HG03159 (cell line): ENCODE data around the gene WDR5.

Experiments
- ATAC-seq: cut with Tn5 transposase; IDR thresholded peaks from one replicate; pipeline ENCODE4 v1.9.1; 2021; ENCODE audit warnings: mild to moderate bottlenecking, moderate library complexity; ENCODE audit not compliant: unreplicated experiment

The WDR5 gene

GRCh38 chr9:134157378-134157885 lies 21.6 kb downstream of the WDR5 start:
- no peak for ATAC-seq

- no peak for ATAC-seq
Observed at GRCh38 chr9:134158242-134158641, 22.4 kb downstream of the WDR5 start.

GRCh38 chr9:134158753-134159392 lies 23.0 kb downstream of the WDR5 start:
- no peak for ATAC-seq

- ATAC-seq = no peak
Observed at GRCh38 chr9:134159566-134160245, 23.8 kb downstream of the WDR5 start.

GRCh38 chr9:134161647-134162046 lies 25.8 kb downstream of the WDR5 start:
- ATAC-seq = no peak

GRCh38 chr9:134162212-134162775 lies 26.4 kb downstream of the WDR5 start:
- no peak for ATAC-seq

- no peak for ATAC-seq
Observed at GRCh38 chr9:134162926-134163370, 27.1 kb downstream of the WDR5 start.

- no peak for ATAC-seq
Observed at GRCh38 chr9:134163371-134164196, 27.7 kb downstream of the WDR5 start.

- ATAC-seq = no peak
Observed at GRCh38 chr9:134164879-134165278, 29.0 kb downstream of the WDR5 start.

- ATAC-seq = no peak
Observed at GRCh38 chr9:134165357-134166315, 29.8 kb downstream of the WDR5 start.

GRCh38 chr9:134166374-134166773 lies 30.5 kb downstream of the WDR5 start:
- no peak for ATAC-seq

GRCh38 chr9:134167530-134167931 lies 31.6 kb downstream of the WDR5 start:
- ATAC-seq = no peak

- no peak for ATAC-seq
Observed at GRCh38 chr9:134168757-134169550, 33.1 kb downstream of the WDR5 start.

GRCh38 chr9:134169724-134170401 lies 34.0 kb downstream of the WDR5 start:
- no peak for ATAC-seq

GRCh38 chr9:134170532-134171315 lies 34.8 kb downstream of the WDR5 start:
- no peak for ATAC-seq

- no peak for ATAC-seq
Observed at GRCh38 chr9:134171316-134172197, 35.7 kb downstream of the WDR5 start.
